PC-9 (cell line): ENCODE results near the gene CA12.

Experiments
- CTCF ChIP-seq: fragments of 200-600 bp; sonication (generic); conservative IDR thresholded peaks from 2 replicates; pipeline ENCODE4 v1.6.1; 2017; ENCODE audit warnings: mixed run types, antibody characterized with exemption, mild to moderate bottlenecking, moderate library complexity
- EZH2 ChIP-seq: fragments of 200-600 bp; sonication (generic); IDR thresholded peaks from 2 replicates; pipeline ENCODE4 v1.8.0; 2017; ENCODE audit warnings: antibody characterized with exemption, low read depth

- TF ChIP-seq EZH2: no peak
- TF ChIP-seq CTCF: no peak
These were observed 49.3 kb upstream of the CA12 start for GRCh38 chr15:63430766-63431451.
